Stimulated activated CD4-positive, alpha-beta T cell treated with anti-CD3 and anti-CD28 coated beads, Interleukin-2, amount 100 ng/mL, for 24 hours (primary cell): Measurements from ENCODE around the gene MEX3C.

Experiments
- DNase-seq, 2 donors: peaks; one replicate each; pipeline ENCODE4 v3.0.0-alpha.2; 2020

The MEX3C gene

GRCh38 chr18:51191128-51191717 lies 6.3 kb downstream of the MEX3C start:
- DNase-seq, result no peak

DNA sequence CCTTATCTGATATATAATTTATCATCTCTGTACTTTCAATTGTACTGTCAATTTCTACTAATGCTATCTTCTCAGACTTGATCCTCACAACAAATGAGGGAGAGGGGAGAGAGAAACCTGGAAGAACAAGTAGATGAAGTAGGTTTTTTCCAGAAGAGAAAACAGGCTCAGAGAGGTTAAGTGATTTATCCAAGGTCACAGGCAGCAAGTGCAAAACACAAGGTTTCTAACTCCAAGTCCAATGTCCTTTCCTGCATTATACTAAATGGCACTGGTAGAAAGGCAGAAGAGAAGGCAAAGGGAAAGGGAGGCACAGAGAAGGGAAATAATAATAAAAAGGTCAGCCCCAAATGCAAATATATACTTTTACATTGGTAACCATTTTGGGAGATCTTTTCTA lies 7.5 kb downstream of the MEX3C start:
- no peak for DNase-seq

DNA sequence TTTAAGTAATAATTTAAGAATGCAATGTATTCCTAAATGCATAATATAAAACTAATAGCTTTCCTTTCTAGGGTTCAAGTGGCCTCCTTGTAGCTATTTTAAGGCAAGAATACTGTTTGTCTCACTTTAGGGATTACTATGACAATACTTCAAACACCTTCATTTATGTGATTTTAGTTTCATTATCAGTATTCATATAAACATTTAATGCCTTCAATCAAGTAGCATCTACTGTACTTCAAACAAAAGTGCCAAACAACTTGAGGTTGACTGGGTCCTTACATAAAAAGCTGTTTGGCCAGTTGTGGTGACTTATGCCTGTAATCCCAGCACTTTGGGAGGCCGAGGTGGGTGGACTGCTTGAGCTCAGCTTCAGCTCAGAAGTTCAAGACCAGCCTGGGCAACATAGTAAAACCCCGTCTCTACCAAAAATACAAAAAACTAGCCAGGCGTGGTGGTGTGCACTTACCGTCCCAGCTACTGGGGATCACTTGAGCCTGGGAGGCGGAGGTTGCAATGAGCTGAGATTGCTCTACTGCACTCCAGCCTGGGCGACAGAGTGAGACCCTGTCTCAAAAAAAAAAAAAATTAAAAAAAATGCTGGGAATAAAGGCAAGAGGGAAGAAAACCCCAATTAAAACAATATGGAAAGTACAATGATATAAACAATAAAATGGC lies 9.3 kb downstream of the MEX3C start:
- no peak for DNase-seq

GRCh38 chr18:51185075-51185474 lies 12.4 kb downstream of the MEX3C start:
- no peak for DNase-seq

- DNase-seq, result no peak
These were observed 13.4 kb downstream of the MEX3C start for GRCh38 chr18:51184091-51184457.

DNA sequence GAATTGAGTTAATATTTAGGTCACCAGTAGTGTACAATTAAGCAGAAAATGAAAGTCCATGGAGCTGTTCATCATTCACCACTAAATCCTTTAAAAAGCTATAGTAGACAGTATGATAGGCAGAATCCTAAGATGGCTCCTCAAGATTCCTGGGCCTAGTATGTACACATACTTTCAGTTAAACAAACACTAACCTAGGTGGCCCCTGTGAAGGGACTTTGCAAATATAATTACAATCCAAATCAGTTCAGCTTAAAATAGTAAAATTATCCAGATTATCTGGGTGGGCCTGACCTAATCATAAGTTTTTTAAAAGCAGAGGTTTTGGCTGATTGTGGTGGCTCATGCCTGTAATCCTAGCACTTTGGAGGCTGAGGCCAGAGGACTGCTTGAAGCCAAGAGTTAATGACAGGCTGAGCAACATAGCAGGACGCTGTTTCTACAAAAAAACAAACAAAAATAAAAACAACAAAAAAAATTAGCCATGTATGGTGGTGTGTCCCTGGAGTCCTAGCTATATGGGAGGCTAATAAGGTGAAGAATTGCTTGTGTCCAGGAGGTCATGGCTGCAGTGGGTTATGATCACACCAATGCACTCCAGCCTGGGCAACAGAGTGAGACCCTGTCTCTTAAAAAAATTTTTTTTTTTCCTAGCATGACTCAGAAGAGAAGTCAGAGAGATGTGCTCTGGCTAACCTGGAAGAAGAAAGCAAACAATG lies 13.9 kb downstream of the MEX3C start:
- DNase-seq, result no peak

GRCh38 chr18:51182824-51183223 lies 14.7 kb downstream of the MEX3C start:
- DNase-seq, result no peak

DNA sequence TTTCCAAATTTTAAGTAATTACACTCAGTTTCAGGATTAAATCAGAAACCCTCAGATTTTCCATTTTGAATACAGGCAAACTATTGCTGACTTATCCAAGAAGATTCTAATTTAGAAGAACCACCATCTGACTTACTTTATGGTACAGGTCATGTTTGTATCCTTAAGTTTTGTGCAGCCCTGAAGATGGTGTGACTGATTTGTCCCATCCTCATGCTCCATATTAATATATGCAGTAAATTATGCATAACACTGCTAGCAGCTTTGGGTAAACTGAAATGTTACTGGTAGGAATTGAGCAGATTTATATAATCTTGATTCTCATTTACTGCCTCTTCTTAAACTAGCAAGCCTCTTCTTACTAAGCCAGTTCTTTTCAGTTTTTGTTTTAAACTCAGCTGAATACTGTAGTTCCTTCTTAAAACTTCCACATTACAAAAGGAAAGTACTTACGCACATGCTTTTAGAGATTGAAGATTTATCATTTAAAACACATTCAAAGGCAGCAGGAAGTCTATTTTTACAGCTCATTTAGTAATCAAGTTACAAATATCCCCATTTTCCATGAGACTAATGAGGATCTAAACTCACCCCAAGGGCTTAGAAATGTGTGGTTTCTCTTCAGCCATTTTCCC lies 25.7 kb downstream of the MEX3C start:
- no peak for DNase-seq

GRCh38 chr18:51171223-51171622 lies 26.3 kb downstream of the MEX3C start:
- no peak for DNase-seq

- DNase-seq, result no peak
These were observed 26.8 kb downstream of the MEX3C start for GRCh38 chr18:51170664-51171063.

DNA sequence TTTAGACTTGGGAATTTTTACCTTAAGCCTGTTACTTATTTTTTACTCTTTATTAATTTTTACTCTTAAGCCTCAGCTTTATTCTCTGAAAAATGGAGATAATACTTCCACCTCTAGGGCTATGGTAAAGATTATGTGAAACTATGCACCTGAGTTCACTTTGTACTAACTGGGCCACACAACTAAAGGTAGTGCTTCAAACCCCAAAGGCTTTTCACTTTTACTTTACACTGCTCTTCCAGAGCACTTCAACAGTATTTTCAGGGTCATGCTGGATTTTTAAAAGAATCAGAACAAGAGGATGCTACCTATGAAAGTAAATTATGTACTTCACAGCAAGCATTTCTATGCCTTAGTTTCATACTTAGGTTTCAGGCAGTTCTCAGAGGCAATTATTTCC lies 27.8 kb downstream of the MEX3C start:
- DNase-seq, result no peak

- DNase-seq, result no peak
These were observed 28.4 kb downstream of the MEX3C start for GRCh38 chr18:51168960-51169662.

- no peak for DNase-seq
These were observed 29.3 kb downstream of the MEX3C start for GRCh38 chr18:51168026-51168742.

DNA sequence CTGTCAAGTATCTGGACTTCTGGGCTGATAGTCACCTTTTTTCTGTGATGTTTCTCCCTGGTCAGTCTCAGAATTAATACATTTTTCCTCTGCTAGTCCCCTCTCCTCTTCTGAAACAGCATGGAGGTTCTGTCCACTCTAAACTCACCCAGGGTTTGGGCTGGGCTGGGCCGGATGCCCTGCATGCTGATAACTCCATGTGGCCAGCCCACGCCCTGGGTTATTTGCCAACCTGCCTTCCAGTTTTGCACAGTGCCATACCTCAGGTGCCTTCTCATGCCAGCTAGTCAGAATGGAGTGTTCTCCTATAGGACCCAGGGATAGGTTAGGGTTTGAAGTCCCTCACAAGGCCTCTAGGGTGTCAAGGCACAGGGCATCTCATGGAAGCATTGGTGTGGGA lies 32.2 kb downstream of the MEX3C start:
- no peak for DNase-seq

DNA sequence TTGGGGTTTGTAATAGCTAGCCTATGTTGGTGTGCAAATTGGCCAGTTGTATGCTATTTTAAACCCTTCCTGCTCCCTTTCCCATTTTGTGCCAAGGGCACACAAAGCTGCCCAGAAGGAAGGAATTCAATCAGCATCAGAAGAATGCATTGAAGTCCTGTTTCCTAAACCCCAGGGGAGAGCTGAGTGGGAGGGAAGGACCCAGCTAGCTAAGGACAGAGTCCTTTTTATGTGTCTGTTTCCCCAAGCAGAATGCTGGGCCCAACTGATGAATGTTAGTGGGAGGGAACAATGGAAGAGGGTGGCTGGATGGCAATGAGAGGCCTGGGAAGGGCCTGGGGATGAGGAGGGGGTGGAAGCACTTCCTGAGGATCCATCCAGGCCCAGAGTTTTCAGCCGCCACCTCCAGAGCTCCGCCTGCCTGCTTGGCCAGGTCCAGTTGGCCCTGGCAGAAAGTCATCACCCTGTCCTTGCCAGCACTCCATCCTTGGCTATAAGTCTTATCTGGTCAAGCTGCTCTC lies 32.7 kb downstream of the MEX3C start:
- no peak for DNase-seq

- DNase-seq, result no peak
These were observed 33.1 kb downstream of the MEX3C start for GRCh38 chr18:51164342-51164741.

DNA sequence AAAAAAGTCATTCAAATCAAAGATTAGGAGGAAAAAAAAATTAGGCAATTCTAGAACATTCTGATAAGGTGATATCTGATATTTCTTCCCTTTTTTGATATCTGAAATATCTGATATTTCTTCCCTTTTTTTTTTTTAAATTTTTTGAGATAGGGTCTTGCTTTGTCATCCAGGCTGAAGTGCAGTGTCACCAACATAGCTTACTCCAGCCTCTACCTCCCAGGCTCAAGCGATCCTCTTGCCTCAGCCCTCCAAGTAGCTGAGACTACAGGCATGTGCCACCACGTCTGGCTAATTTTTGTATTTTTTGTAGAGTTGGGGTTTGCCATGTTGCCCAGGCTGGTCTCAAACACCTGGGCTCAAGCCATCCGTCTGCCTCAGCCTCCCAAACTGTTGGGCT lies 33.9 kb downstream of the MEX3C start:
- no peak for DNase-seq

DNA sequence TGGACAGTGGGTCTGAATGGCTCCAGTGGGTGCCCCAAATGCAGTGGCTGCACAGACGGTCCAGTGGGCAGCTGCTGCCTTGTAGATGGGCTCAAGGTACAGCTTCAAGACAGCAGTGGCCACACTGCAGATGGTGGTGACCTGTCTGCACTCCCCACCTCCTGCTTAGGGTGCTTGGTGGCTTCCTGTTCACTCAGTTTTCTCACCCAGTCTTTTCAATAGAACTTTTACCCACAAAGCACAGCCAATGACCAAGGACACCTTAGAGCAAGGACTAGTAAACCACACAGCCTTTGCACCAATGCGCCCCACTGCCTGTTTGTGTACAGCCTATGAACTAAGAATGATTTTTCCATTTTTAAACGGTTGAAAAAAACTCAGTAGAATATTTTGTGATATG lies 34.9 kb downstream of the MEX3C start:
- no peak for DNase-seq

- no peak for DNase-seq
These were observed 36.8 kb downstream of the MEX3C start for GRCh38 chr18:51160646-51161045.

DNA sequence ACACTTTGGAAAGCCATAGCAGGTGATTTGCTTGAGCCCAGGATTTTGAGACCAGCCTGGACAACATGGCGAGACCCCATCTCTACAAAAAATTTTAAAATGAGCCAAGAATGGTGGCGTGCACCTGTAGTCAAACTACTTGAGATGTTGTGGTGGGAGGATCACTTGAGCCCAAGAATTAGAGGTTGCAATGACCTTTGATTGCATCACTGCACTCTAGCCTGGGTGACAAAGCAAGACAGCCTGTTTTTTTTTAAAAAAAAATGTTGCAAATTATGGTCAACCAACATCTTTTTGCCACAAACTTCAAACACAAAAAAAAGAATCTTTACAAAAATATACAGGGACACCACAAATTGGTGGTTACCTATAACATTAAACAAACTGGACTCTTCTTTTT lies 40.3 kb downstream of the MEX3C start:
- DNase-seq, result no peak

- no peak for DNase-seq
These were observed 42.9 kb downstream of the MEX3C start for GRCh38 chr18:51154431-51155063.
